ENCODE results near the gene XKR3. TPM values are rescaled to one million over a fixed set of nuclear protein-coding genes. Genes with fewer than 3 reads are reported as not detected.
"Not testable (repeated sequence)": the region's sequence is repeated elsewhere in the genome, so short reads cannot be mapped to it uniquely, and the experiment has no call there.

The XKR3 gene
- polyA plus RNA-seq = not detected

DNA sequence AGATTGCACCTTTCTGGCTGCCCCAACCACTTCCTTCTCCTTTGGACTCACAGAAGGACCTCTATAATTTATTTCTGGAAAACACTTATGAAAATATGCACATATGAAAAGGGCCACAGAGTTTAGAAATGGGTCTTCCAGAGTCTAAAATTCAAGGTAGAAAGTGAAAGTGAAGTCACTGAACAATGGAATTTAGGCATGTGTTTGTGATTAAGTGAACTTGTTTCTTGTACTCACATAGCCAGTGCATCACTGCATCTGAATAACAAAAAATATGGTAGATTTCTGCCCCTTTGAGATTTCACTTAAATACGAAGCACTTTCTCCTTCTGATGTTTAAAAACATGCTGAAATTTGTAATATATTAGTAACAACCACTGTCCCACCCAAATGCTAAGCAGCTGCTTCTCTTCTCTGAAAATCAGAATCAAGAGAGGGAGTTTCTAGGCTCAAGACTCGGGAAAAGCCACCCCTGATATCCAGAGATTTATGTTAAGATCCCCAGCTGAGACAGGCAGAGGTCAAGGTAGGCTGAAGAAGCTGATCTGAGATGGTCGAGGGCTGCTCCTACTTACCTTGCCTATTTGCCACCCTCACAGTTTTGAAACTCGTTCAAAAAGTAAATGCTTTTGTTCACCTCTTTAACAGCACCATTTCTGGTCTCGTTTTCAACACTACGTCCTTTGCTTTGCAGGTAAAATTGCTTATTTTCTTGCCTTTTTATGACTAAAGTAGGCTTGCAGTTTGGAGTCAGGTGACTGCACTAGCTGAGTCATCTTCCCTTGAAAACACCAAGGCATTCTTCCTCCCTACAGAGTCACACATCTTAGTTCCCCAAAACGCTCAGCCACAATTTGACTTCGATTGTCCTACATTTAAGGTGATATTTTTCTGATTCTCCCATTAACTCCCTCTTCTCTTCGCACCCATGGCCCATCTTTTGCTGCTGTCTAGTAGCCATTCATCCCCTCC lies at the start of gene XKR3:
TSS of gene XKR3 (minus strand) at position 696 of the 972 bp plus-strand sequence. CDS start 17,338 bp downstream, outside the sequence.
- Mint-ChIP-seq H3K36me3 (no peaks in the 10 kb centered on the region), H3K4me1 (peaks cover 6 to 14% (median 13%) of the 10 kb centered on the region in 3 donors), H3K27ac (peak within 1 kb of the TSS in 2 of 3 donors; percentile 10 to 19), H3K4me3 (peak within 1 kb of the TSS; percentile 38 to 91 (median 76)), H3K27me3 (no peaks in the 10 kb centered on the region), H3K9me3 (peaks cover 0 to 4% (median 0%) of the 10 kb centered on the region in 3 donors)

DNA sequence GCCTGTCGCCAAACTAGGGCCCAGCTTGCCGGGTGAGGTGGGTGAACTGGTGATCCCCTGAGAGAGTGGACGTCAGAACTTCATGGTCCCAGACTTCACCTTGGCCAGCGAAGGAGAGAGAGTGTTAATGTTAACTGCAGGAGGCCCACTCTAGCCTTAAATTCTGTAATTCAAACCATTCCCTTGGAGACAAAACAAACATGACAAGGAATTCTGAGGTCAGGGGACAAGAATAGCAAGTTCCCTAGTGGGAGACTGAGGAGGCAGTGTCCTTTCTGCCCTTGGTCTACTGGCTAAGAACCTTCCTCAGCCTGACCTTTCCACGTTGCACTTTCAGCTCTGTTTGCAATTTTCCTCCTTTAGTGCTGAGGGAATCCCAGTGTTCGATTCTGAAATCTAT lies 44.4 kb upstream of the XKR3 start:
- not testable (repeated sequence) for H3K36me3 Mint-ChIP-seq, H3K9me3 Mint-ChIP-seq, H3K4me3 Mint-ChIP-seq, H3K4me1 Mint-ChIP-seq, H3K27me3 Mint-ChIP-seq, H3K27ac Mint-ChIP-seq

DNA sequence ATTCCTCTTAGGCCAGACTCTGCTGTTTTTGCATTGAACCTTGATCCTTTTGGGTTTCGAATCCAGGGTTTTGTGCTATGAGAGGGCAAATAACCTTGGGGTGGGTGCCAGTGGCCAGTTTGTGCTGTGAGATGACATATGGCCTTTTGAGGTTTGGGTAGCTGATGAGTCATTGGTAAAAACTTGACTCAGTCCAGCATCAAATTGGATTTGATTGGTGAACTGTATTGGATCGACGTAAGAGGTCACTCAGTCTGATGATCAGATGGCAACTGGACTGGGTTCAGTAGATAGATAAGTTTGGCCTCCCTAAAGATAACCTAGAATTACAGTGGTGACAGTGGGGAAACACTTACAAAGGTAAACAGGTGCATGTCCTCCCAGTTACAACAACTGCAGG lies 41.0 kb upstream of the XKR3 start:
- Mint-ChIP-seq H3K9me3 (peaks cover 0 to 5% (median 0%) of the 10 kb centered on the region in 3 donors), H3K27ac (no peak overlapping the region), H3K27me3 (no peaks in the 10 kb centered on the region), H3K4me1 (no peaks in the 10 kb centered on the region), H3K36me3 (no peaks in the 10 kb centered on the region), H3K4me3 (no peak overlapping the region)

DNA sequence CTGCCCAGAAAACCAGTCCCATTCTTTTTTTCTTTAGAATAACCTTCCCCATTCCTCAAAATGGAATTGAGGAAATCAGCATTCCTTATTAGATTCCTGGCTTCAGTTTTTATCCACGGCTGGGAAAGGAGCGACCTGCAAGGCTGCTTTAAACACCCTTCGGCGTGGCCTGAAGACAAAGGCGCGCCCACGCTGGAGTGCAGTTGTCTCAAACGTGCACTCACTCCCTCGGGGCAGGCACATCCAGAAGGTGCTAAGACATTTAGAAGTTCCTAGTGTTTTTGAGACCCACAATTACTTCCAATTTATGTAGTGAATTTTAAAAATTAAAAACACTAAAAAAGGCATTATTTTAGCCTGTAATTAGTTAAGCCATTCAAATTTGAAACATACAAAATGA lies 31.6 kb upstream of the XKR3 start:
- H3K27me3 Mint-ChIP-seq, H3K27ac Mint-ChIP-seq, H3K9me3 Mint-ChIP-seq, H3K4me3 Mint-ChIP-seq, H3K36me3 Mint-ChIP-seq, H3K4me1 Mint-ChIP-seq: not testable (repeated sequence)

DNA sequence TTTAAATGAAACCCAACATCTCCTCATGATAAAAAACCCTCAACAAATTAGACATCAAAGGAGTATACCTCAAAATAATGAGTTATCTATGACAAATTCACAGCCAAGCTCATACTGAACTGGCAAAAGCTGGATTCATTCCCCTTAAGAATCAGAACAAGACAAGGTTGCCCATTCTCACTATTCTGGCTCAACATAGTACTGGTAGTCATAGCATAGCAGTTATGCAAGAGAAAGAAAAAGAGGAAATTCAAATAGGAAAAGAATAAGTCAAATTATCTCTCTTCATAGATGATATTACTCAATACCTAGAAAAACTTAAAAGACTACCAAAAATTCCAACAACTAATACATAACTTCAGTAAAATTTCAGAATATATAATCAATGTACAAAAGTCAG lies 29.4 kb upstream of the XKR3 start:
- Mint-ChIP-seq H3K4me1 (no peaks in the 10 kb centered on the region), H3K27me3 (peaks cover 2% of the 10 kb centered on the region), H3K36me3 (no peaks in the 10 kb centered on the region), H3K27ac (no peak overlapping the region), H3K4me3 (no peak overlapping the region), H3K9me3 (peaks cover 0 to 1% (median 0%) of the 10 kb centered on the region in 3 donors)

DNA sequence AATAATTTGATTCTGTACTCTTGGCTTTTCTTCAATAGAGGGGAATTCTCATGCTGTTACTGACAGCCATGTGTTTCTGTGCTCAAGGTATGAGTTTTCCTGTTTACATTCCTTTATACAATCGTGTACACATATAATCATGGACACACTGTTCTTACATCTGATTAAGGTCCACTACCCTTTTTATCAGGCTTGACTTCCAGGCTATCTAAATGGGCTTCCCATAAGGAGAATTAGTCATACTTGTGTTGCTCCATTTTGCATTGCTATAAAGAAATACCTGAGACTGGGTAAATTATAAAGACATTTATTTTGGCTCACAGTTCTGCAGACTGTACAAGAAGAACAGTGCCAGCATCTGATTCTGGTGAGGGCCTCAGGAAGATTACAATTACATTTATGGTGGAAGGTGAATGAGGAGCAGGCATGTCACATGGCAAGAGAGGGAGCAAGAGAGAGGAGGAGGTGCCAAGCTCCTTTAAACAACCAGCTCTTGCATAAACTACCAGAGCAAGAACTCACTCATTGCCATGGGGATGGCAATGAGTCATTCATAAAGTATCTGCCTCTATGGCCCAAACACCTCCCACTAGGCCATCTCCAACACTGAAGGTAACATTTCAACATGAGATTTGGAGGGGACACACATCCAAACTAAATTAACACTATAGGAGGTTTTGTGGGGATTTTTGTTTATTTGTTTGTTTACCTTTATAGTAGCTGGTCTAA lies 26.2 kb upstream of the XKR3 start:
- not testable (repeated sequence) for H3K9me3 Mint-ChIP-seq, H3K4me3 Mint-ChIP-seq, H3K27ac Mint-ChIP-seq, H3K36me3 Mint-ChIP-seq, H3K27me3 Mint-ChIP-seq, H3K4me1 Mint-ChIP-seq

DNA sequence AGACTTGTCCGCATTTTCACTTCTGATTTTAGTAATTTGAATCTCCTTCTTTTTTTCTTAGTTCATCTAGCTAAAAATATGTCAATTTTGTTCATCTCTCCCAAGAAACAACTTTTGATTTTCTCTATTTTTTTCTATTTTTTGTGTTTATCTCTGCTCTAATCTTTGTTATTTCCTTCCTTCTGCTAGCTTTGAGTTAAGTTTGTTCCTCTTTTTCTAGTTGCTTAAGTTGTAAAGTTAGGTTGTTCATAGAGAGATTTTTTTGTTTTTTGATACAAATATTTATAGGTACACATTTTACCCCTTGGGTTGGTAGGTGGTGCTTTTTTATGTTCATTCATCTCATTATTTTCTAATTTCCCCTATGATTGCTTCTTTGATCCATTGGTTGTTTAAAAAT lies 22.1 kb upstream of the XKR3 start:
- Mint-ChIP-seq H3K27ac (no peak overlapping the region), H3K4me3 (no peak overlapping the region), H3K36me3 (no peaks in the 10 kb centered on the region), H3K4me1 (peaks cover 0 to 9% (median 8%) of the 10 kb centered on the region in 3 donors), H3K9me3 (peaks cover 0 to 6% (median 4%) of the 10 kb centered on the region in 3 donors), H3K27me3 (peaks cover 3% of the 10 kb centered on the region)

DNA sequence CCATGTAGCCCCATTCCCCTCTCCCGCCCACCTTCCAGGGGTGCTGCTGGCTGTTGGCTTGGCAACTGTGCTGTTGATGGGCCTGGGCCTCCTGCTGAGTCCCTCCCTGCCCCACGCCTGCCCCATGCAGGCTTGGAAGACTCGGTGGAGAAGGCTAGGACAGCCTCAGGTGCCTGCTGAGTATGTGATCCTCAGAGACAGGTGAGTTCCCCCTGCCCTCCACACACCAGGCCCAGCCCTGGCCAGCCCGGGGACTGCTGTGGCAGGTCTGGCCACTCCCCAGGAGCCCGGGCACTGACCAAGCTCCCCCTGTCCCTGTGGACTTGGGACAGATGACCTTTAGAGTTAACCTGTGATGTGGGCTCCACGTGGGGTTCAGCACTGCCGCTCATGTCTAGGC lies 20.7 kb upstream of the XKR3 start:
- Mint-ChIP-seq H3K27ac (peak overlapping the region in 1 of 3 donors; percentile 88), H3K36me3 (no peaks in the 10 kb centered on the region), H3K9me3 (peaks cover 0 to 6% (median 4%) of the 10 kb centered on the region in 3 donors), H3K4me1 (peaks cover 0 to 9% (median 8%) of the 10 kb centered on the region in 3 donors), H3K4me3 (no peak overlapping the region), H3K27me3 (peaks cover 3% of the 10 kb centered on the region)

DNA sequence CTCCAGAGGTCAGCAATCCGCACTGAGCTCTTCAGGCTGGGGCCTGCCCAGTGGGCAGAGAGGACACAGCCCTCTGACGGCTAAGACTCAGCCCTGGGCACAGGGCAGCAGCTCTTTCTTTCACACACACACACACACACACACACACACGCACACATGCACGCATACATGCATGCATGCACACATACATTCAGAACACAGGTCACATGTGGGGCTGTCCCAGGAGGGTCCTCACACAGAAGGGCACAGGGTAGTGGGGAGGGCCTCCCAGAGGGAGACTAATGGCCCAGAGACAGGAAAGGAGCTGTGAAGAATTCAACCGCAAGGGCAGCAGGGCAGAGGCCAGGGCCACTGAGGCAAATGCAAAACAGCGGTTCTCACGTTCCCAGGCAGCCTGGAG lies 20.3 kb upstream of the XKR3 start:
- Mint-ChIP-seq H3K27me3 (peaks cover 3% of the 10 kb centered on the region), H3K27ac (no peak overlapping the region), H3K4me3 (peak overlapping the region in 1 of 4 donors; percentile 78), H3K36me3 (no peaks in the 10 kb centered on the region), H3K4me1 (peaks cover 0 to 9% (median 8%) of the 10 kb centered on the region in 3 donors), H3K9me3 (peaks cover 0 to 6% (median 4%) of the 10 kb centered on the region in 3 donors)

DNA sequence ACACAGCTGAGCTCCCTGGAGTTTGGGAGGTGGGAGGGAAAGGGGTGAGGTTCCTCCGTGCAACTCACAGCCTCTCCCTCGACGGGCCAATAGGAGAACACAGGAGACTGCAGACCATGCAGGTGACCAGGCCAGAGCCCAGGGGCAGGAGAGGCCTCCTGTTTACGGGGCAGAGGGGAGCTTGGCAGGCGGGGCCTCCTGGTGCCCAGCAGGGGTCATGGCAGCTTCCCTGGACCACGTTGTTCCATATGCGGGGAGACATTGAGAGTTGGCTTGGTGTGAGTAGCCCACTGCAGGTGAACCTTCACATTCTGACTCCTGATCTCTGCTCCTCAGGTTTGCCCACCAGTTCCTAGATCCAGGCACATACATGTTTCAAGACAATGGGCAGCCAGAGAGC lies 19.3 kb upstream of the XKR3 start:
- peaks cover 0 to 6% (median 4%) of the 10 kb centered on the region in 3 donors for H3K9me3 Mint-ChIP-seq
- peaks cover 1% of the 10 kb centered on the region for H3K36me3 Mint-ChIP-seq
- H3K27me3 Mint-ChIP-seq = peaks cover 3% of the 10 kb centered on the region
- peak overlapping the region in 1 of 3 donors; percentile 44 for H3K27ac Mint-ChIP-seq
- H3K4me1 Mint-ChIP-seq = peaks cover 0 to 9% (median 8%) of the 10 kb centered on the region in 3 donors
- H3K4me3 Mint-ChIP-seq = no peak overlapping the region

DNA sequence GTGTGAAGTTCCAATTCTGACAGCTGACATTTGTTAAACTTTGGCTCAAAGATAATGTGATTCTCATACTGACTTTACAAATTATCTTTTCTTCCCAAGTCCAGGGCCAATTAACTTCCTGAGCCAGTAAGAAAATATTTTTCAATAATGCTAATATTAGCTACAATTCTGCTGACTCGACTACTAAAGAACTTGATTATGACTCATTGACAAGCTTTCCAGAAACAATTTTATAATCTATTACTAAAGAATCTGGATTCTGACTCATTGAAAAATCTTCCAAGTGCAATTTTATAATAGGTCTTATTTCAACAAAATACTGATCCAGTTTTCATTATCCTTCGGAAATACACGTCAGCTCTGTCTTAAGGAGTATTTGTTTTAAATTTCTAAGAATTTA lies 12.9 kb upstream of the XKR3 start:
- no peaks in the 10 kb centered on the region for H3K9me3 Mint-ChIP-seq
- peaks cover 1% of the 10 kb centered on the region for H3K36me3 Mint-ChIP-seq
- no peaks in the 10 kb centered on the region for H3K4me1 Mint-ChIP-seq
- H3K27me3 Mint-ChIP-seq = peaks cover 4% of the 10 kb centered on the region
- no peak overlapping the region for H3K27ac Mint-ChIP-seq
- H3K4me3 Mint-ChIP-seq = no peak overlapping the region

DNA sequence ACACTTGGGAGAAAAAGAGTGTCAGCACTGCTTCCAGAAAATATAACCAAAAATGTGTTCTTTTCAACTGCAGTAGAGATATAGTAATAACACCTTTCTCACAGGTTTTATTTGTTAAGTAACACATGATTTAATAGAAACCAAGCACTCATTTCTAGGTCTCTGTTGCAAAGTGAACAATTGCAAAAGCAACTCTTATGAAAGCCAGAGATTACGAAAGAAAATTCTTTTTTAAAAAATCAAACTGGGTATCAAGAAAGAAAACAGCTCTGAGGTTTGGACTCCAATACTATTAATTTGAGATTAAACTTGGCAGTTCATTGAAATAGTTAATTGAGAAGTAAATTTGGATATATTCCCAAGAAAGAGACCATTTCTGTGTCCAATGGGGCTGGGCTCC lies 9.8 kb upstream of the XKR3 start:
- no peak overlapping the region for H3K4me3 Mint-ChIP-seq
- H3K4me1 Mint-ChIP-seq = no peaks in the 10 kb centered on the region
- peaks cover 4% of the 10 kb centered on the region for H3K27me3 Mint-ChIP-seq

DNA sequence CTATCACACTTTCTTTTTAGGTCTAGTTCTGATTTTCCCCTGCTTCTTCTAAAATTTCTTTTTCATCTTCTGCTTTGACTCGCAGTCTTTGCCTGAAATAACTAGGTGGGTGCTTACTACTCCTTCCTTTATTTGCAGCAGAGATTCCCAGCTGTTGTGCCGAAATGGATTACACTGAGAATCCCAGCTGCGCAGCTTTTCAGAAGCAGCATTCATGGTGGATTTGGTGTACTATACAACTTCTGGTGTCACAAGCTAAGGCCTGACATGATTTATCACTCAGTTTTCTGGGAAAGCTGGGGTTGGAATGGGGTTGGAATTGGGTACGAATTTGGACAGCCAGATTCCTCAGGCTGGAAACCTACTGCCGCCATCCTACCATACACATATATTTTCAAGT lies 6.0 kb upstream of the XKR3 start:
- no peaks in the 10 kb centered on the region for H3K4me1 Mint-ChIP-seq
- no peaks in the 10 kb centered on the region for H3K36me3 Mint-ChIP-seq
- no peak overlapping the region for H3K4me3 Mint-ChIP-seq
- no peak overlapping the region for H3K27ac Mint-ChIP-seq
- no peaks in the 10 kb centered on the region for H3K9me3 Mint-ChIP-seq
- H3K27me3 Mint-ChIP-seq = peaks cover 4% of the 10 kb centered on the region

More for the DNA sequence above, 9.8 kb upstream of the XKR3 start:
- Mint-ChIP-seq H3K9me3 (no peaks in the 10 kb centered on the region), H3K36me3 (peaks cover 1% of the 10 kb centered on the region), H3K27ac (no peak overlapping the region)

DNA sequence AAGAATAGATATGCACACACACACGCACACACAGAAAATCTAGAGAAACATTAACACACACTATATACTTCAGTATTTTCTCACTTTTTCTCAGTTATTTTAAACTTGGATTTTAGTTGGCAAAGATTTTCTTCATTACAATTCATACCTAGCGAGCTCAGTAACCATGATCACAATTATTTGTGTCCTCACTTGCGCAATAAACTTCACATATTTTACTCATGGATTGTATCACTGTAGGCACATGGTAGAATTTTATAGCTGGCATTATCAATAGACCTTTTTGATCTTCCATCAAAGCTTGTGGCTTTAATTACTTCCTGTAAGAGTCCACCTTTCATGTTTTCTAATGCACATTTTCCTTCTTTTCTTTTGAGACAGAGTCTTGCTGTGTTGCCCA lies 4.8 kb upstream of the XKR3 start:
- H3K27ac Mint-ChIP-seq = no peak overlapping the region
- no peaks in the 10 kb centered on the region for H3K9me3 Mint-ChIP-seq
- no peaks in the 10 kb centered on the region for H3K27me3 Mint-ChIP-seq
- H3K4me1 Mint-ChIP-seq = peaks cover 4 to 8% (median 5%) of the 10 kb centered on the region in 3 donors
- no peaks in the 10 kb centered on the region for H3K36me3 Mint-ChIP-seq
- no peak overlapping the region for H3K4me3 Mint-ChIP-seq

DNA sequence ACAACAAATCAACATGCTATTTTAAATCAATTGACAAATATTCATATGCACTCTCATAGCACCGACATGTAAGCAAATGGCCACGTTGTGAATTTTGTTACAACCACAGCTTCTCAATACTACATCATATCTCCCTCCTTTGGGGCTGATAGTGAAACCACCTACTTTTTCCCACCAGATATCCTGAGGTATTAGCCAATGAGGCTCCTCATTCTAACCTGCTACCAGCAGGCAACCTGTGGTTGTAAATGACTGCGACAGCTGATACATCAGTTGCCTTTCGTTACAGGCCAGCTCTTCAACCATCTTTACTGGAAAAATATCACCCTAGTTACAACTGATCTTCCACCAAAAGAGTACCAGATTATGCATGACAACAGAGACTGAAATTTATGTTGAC lies 3.7 kb upstream of the XKR3 start:
- Mint-ChIP-seq H3K36me3 (no peaks in the 10 kb centered on the region), H3K27ac (no peak overlapping the region), H3K27me3 (no peaks in the 10 kb centered on the region), H3K4me1 (peaks cover 5 to 13% (median 12%) of the 10 kb centered on the region in 3 donors), H3K4me3 (no peak overlapping the region), H3K9me3 (no peaks in the 10 kb centered on the region)

All from IgD-negative memory B cell (primary cell).